Calu3 (cell line): ENCODE results near the gene EHBP1. TPM values are rescaled to one million over a fixed set of nuclear protein-coding genes. Genes with fewer than 3 reads are reported as not detected.

Source experiments
- BruUV-seq: library from RNA; stranded (reverse); fragments of 400-500 nt; replicated peaks from 2 replicates; lab custom pipeline; 2021; lab: Mats Ljungman, UMichigan
- CTCF ChIA-PET: fragments of 300-600 bp; sonication (Branson Sonifier 250); formaldehyde crosslinking; loops from one replicate; lab custom pipeline; 2022; ENCODE audit warnings: antibody characterized with exemption; lab: Charles Lee
- DNase-seq: peaks from one replicate; pipeline ENCODE4 v3.0.0; 2022
- H3K27ac Mint-ChIP-seq: one replicate; pipeline ENCODE4 v1.8.0; 2022; ENCODE audit warnings: mixed read lengths; ENCODE audit not compliant: unreplicated experiment
- H3K27me3 Mint-ChIP-seq: one replicate; pipeline ENCODE4 v1.8.0; 2022; ENCODE audit warnings: mixed read lengths; ENCODE audit not compliant: unreplicated experiment
- H3K36me3 Mint-ChIP-seq: one replicate; pipeline ENCODE4 v1.8.0; 2022; ENCODE audit warnings: mild to moderate bottlenecking, moderate library complexity, mixed read lengths; ENCODE audit not compliant: insufficient read depth, unreplicated experiment
- H3K4me1 Mint-ChIP-seq: one replicate; pipeline ENCODE4 v1.8.0; 2022; ENCODE audit warnings: mild to moderate bottlenecking, low read depth, mixed read lengths; ENCODE audit not compliant: unreplicated experiment
- H3K4me3 Mint-ChIP-seq: one replicate; pipeline ENCODE4 v1.8.0; 2022; ENCODE audit warnings: mild to moderate bottlenecking, low read depth, moderate library complexity, mixed read lengths; ENCODE audit not compliant: unreplicated experiment
- H3K9me3 Mint-ChIP-seq: one replicate; pipeline ENCODE4 v1.8.0; 2022; ENCODE audit warnings: low read depth, mixed read lengths; ENCODE audit not compliant: unreplicated experiment
- intact Hi-C: fragments of 100-400 bp; cut with micrococcal nuclease; formaldehyde crosslinking; loops from one replicate; pipeline ENCODE4 v1.10.0; 2022; ENCODE audit not compliant: unreplicated experiment
- total RNA-seq: library from RNA; stranded (reverse); gene quantifications from 2 replicates; pipeline ENCODE4 v1.2.3, GENCODE V29; 2022
- TF ChIP-seq, protein P1 (sequence below): fragments of 200-600 bp; IDR thresholded peaks from one replicate; pipeline ENCODE4 v1.8.0; 2022; ENCODE audit warnings: antibody characterized with exemption; ENCODE audit not compliant: unreplicated experiment

Gene EHBP1
- total RNA-seq, 1 experiment from 2014 or later = 82.9 TPM

DNA sequence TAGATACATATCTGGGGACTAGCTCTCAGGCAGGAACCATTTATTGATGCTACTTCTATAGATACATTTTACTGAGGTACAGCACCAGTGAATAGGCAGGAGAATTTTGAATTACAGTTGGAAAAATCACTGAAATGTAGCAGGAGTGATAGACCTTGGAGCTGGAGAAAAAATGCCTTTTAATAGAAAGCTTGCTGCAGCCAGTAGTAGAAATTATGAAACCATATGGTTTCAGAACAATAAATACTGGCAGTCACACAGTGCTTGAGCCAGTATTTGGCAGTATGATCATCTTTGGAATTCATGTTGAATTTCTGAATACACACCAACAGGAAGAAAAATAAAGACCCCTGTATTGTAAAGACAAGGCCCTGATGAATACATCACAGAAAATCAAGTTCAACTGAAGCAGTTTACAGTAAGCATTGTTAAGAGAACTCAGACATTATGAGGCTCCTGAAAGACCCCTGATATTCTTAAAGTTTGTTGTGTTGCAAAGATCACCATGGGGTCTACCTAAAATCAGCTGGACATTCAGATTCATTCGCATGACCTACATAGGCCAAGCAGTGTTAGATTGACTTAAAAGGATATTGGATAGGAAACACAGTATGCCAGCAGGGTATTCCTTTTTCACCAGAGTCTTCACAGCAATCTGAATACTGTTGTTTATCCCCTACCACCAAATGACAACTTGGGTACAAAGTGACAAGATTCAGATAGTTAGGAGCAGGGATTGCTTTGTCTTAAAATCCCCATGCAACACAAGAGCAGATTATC is 139.0 kb downstream of the EHBP1 start:
- TF ChIP-seq, protein P1, sequence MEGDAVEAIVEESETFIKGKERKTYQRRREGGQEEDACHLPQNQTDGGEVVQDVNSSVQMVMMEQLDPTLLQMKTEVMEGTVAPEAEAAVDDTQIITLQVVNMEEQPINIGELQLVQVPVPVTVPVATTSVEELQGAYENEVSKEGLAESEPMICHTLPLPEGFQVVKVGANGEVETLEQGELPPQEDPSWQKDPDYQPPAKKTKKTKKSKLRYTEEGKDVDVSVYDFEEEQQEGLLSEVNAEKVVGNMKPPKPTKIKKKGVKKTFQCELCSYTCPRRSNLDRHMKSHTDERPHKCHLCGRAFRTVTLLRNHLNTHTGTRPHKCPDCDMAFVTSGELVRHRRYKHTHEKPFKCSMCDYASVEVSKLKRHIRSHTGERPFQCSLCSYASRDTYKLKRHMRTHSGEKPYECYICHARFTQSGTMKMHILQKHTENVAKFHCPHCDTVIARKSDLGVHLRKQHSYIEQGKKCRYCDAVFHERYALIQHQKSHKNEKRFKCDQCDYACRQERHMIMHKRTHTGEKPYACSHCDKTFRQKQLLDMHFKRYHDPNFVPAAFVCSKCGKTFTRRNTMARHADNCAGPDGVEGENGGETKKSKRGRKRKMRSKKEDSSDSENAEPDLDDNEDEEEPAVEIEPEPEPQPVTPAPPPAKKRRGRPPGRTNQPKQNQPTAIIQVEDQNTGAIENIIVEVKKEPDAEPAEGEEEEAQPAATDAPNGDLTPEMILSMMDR = no peak
- Mint-ChIP-seq H3K4me1 (no peaks in the 10 kb centered on the region), H3K27ac (no peak overlapping the region), H3K9me3 (no peaks in the 10 kb centered on the region), H3K4me3 (no peak overlapping the region), H3K36me3 (peaks cover 4% of the 10 kb centered on the region), H3K27me3 (no peaks in the 10 kb centered on the region)
- CTCF ChIA-PET = interaction anchor here (0.5 kb wide), 1 partner anchor 28 kb away, joined by 3 read pairs; no protein-coding TSS in a partner anchor
- BruUV-seq = no TSS peak
- no peak for DNase-seq
- intact Hi-C loops = no loop called here

- H3K4me3 Mint-ChIP-seq = no peak overlapping the region
- CTCF ChIA-PET = interaction anchor here (0.6 kb wide), 1 partner anchor 85 kb away, joined by 4 read pairs; no protein-coding TSS in a partner anchor
- no TSS peak for BruUV-seq
These were observed 139.7 kb downstream of the EHBP1 start for GRCh38 chr2:62845256-62845655.

DNA sequence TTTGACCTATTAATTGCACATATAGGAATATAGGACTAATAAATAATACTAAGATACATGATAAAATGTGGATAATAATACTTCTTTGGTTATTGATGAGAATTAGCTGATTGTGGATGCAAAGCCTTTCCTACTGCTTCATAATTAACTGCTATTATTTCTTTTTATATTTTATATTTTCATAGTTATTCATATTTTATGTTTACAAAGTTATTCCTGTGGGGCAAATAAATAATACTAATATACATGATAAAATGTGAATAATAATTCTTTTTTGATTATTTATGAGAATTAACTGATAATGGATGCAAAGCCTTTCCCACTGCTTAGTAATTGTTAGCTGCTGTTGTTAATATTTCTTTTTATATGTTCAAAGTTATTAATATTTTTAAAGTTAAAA is 146.7 kb downstream of the EHBP1 start:
- Mint-ChIP-seq H3K4me3 (no peak overlapping the region), H3K9me3 (no peaks in the 10 kb centered on the region), H3K36me3 (peaks cover 16% of the 10 kb centered on the region), H3K4me1 (no peaks in the 10 kb centered on the region), H3K27ac (no peak overlapping the region), H3K27me3 (no peaks in the 10 kb centered on the region)
- no peak for DNase-seq
- CTCF ChIA-PET = no interaction called here
- TF ChIP-seq, protein P1 = no peak
- BruUV-seq = no TSS peak
- intact Hi-C loops = no loop called here

More at GRCh38 chr2:62845256-62845655, 139.7 kb downstream of the EHBP1 start:
- no peak for DNase-seq
- intact Hi-C loops = no loop called here
- Mint-ChIP-seq H3K4me1 (no peaks in the 10 kb centered on the region), H3K9me3 (no peaks in the 10 kb centered on the region), H3K27ac (no peak overlapping the region), H3K36me3 (peaks cover 4% of the 10 kb centered on the region), H3K27me3 (no peaks in the 10 kb centered on the region)
- TF ChIP-seq, protein P1 = no peak

DNA sequence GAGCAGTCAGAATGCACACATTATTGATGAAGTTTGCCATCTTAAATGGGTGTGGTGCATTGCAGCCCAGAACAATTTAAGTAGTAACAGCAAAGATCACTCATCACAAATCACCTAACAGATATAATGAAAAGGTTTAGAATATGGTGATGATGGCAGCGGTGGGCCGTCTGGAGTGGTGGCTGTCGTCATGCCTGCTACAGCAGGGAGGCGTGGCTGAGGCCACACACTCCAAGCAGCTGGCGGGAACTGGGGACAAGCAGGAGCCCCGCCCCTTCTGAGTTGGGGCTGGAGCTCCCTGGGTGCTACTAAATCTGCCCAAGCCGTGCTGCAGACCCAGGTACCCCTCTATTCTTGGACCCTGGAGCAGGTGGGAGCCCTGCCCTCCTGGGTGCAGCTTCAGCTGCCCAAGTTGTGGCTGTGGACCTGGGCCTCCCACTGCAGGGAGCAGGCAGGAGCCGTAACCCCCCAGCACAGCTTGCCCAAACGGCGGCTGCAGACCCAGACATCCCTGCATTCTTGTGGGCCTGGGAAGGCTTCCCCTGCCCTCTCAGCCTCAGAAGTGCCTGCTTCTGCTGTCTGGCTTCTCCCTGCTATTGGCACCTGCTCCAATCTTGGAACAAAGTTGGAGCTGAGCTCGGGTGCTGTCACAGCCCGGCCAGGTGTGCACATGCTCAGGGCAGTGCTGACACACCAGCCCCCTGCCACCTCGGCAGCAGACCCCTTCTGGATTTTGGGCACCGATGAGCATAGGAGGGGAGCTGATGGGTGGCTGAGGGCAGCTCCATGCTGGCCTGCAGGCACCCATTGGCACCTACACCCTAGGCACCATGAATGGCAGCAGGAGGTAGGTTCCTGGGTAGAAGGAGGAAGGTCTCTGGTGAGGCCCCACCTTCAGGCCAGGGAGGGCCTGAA is 149.3 kb downstream of the EHBP1 start:
- CTCF ChIA-PET = no interaction called here

More for the DNA sequence above, 149.3 kb downstream of the EHBP1 start:
- H3K27me3 Mint-ChIP-seq = no peaks in the 10 kb centered on the region
- intact Hi-C loops = no loop called here
- TF ChIP-seq, protein P1 = no peak
- no peak overlapping the region for H3K27ac Mint-ChIP-seq
- no peak for DNase-seq
- BruUV-seq = no TSS peak
- H3K9me3 Mint-ChIP-seq = no peaks in the 10 kb centered on the region
- peaks cover 13% of the 10 kb centered on the region for H3K36me3 Mint-ChIP-seq
- H3K4me3 Mint-ChIP-seq = no peak overlapping the region
- no peaks in the 10 kb centered on the region for H3K4me1 Mint-ChIP-seq
